Activated CD8-positive, alpha-beta memory T cell treated with anti-CD3 and anti-CD28 coated beads, Interleukin-2, amount 10 ng/mL, durations not matched to agents 7 days and 5 days (primary cell): ENCODE measurements around the gene PICALM. TPM values are rescaled to one million over a fixed set of nuclear protein-coding genes. Genes with fewer than 3 reads are reported as not detected.

Experiments used
- ATAC-seq: fragments of 150-1000 bp; cut with Tn5 transposase; one replicate; pipeline ENCODE4 v1.10.0; 2021; ENCODE audit warnings: moderate library complexity
- CTCF ChIA-PET: fragments of 350-600 bp; sonication (Branson Sonifier 250); formaldehyde crosslinking; loops from one replicate; lab custom pipeline; 2021; ENCODE audit warnings: antibody characterized with exemption; lab: Charles Lee
- DNase-seq: peaks from one replicate; pipeline ENCODE4 v3.0.0-alpha.2; 2020
- H3K27ac Mint-ChIP-seq: one replicate; pipeline ENCODE4 v1.8.0; 2021; ENCODE audit warnings: mild to moderate bottlenecking, mixed read lengths
- H3K27me3 Mint-ChIP-seq: one replicate; pipeline ENCODE4 v1.8.0; 2021; ENCODE audit warnings: mixed read lengths
- H3K36me3 Mint-ChIP-seq: one replicate; pipeline ENCODE4 v1.8.0; 2021; ENCODE audit warnings: mild to moderate bottlenecking, mixed read lengths
- H3K4me1 Mint-ChIP-seq: one replicate; pipeline ENCODE4 v1.8.0; 2021; ENCODE audit warnings: mixed read lengths
- H3K4me3 Mint-ChIP-seq: one replicate; pipeline ENCODE4 v1.8.0; 2021; ENCODE audit warnings: mild to moderate bottlenecking, moderate library complexity, mixed read lengths
- H3K9me3 Mint-ChIP-seq: one replicate; pipeline ENCODE4 v1.8.0; 2022; ENCODE audit warnings: low read depth, mixed read lengths
- total RNA-seq, 2 experiments: library from RNA; stranded (reverse); gene quantifications; one replicate each; pipeline ENCODE4 v1.2.3, GENCODE V29; 2021

Gene PICALM
- total RNA-seq, 2 experiments from 2014 or later, result 123 to 166 TPM

- CTCF ChIA-PET, result interaction anchor here (0.7 kb wide), 1 partner anchor 96 kb away, joined by 3 read pairs; the partner anchor contains the start of gene CCDC83
- Mint-ChIP-seq H3K4me3 (no peak overlapping the region), H3K27ac (peak overlapping the region; percentile 56), H3K36me3 (peaks cover 37% of the 10 kb centered on the region), H3K27me3 (no peaks in the 10 kb centered on the region), H3K4me1 (peaks cover 46% of the 10 kb centered on the region), H3K9me3 (peaks cover 13% of the 10 kb centered on the region)
- ATAC-seq (no peak), DNase-seq (no peak)
Observed at GRCh38 chr11:85950317-85951048, 118.4 kb downstream of the PICALM start.

GRCh38 chr11:85949798-85950197, 119.1 kb downstream of the PICALM start:
- Mint-ChIP-seq H3K4me3 (no peak overlapping the region), H3K9me3 (peaks cover 14% of the 10 kb centered on the region), H3K27ac (no peak overlapping the region), H3K36me3 (peaks cover 39% of the 10 kb centered on the region), H3K4me1 (peaks cover 48% of the 10 kb centered on the region), H3K27me3 (no peaks in the 10 kb centered on the region)
- ATAC-seq (no peak), DNase-seq (no peak)
- CTCF ChIA-PET, result interaction anchor here (1.0 kb wide), 1 partner anchor 12 kb away, joined by 3 read pairs; no protein-coding TSS in a partner anchor

GRCh38 chr11:85948884-85949283, 120.0 kb downstream of the PICALM start:
- Mint-ChIP-seq H3K27me3 (no peaks in the 10 kb centered on the region), H3K4me1 (peaks cover 48% of the 10 kb centered on the region), H3K36me3 (peaks cover 33% of the 10 kb centered on the region), H3K27ac (peak overlapping the region; percentile 33), H3K4me3 (no peak overlapping the region), H3K9me3 (peaks cover 15% of the 10 kb centered on the region)
- DNase-seq (no peak), ATAC-seq (peak; percentile 12)
- CTCF ChIA-PET, result interaction anchor here (0.6 to 1.0 kb wide), 2 partner anchors 12 to 71 kb away, joined by 3 read pairs; no protein-coding TSS in a partner anchor

GRCh38 chr11:85947431-85948272, 121.2 kb downstream of the PICALM start:
- DNase-seq, result peak; percentile 49

GRCh38 chr11:85946221-85946620, 122.7 kb downstream of the PICALM start:
- peaks cover 17% of the 10 kb centered on the region for H3K36me3 Mint-ChIP-seq
- peaks cover 13% of the 10 kb centered on the region for H3K9me3 Mint-ChIP-seq
- ATAC-seq (no peak), DNase-seq (no peak)
- no peak overlapping the region for H3K27ac Mint-ChIP-seq
- CTCF ChIA-PET, result interaction anchor here (1.2 kb wide), 1 partner anchor 11 kb away, joined by 4 read pairs; no protein-coding TSS in a partner anchor
- no peak overlapping the region for H3K4me3 Mint-ChIP-seq
- H3K4me1 Mint-ChIP-seq, result peaks cover 47% of the 10 kb centered on the region
- H3K27me3 Mint-ChIP-seq, result no peaks in the 10 kb centered on the region

More at GRCh38 chr11:85947431-85948272, 121.2 kb downstream of the PICALM start:
- CTCF ChIA-PET, result interaction anchor here (0.7 to 1.2 kb wide), 2 partner anchors 15 to 246 kb away, joined by 3 read pairs; no protein-coding TSS in a partner anchor
- H3K27me3 Mint-ChIP-seq, result no peaks in the 10 kb centered on the region
- peaks cover 48% of the 10 kb centered on the region for H3K4me1 Mint-ChIP-seq
- peak; percentile 72 for ATAC-seq
- H3K4me3 Mint-ChIP-seq, result no peak overlapping the region
- H3K9me3 Mint-ChIP-seq, result peaks cover 13% of the 10 kb centered on the region
- peak overlapping the region; percentile 80 for H3K27ac Mint-ChIP-seq
- H3K36me3 Mint-ChIP-seq, result peaks cover 22% of the 10 kb centered on the region

GRCh38 chr11:85945788-85946187, 123.1 kb downstream of the PICALM start:
- Mint-ChIP-seq H3K36me3 (peaks cover 15% of the 10 kb centered on the region), H3K27me3 (no peaks in the 10 kb centered on the region), H3K27ac (peak overlapping the region; percentile 26), H3K9me3 (peaks cover 13% of the 10 kb centered on the region), H3K4me3 (no peak overlapping the region), H3K4me1 (peaks cover 45% of the 10 kb centered on the region)
- no peak for DNase-seq
- ATAC-seq, result no peak
- CTCF ChIA-PET, result interaction anchor here (1.2 kb wide), 1 partner anchor 11 kb away, joined by 4 read pairs; no protein-coding TSS in a partner anchor

GRCh38 chr11:85945296-85945695, 123.6 kb downstream of the PICALM start:
- H3K4me3 Mint-ChIP-seq, result no peak overlapping the region
- no peak overlapping the region for H3K27ac Mint-ChIP-seq
- ATAC-seq (no peak), DNase-seq (no peak)
- no peaks in the 10 kb centered on the region for H3K27me3 Mint-ChIP-seq
- H3K9me3 Mint-ChIP-seq, result peaks cover 10% of the 10 kb centered on the region
- peaks cover 13% of the 10 kb centered on the region for H3K36me3 Mint-ChIP-seq
- CTCF ChIA-PET, result no interaction called here
- peaks cover 43% of the 10 kb centered on the region for H3K4me1 Mint-ChIP-seq

- Mint-ChIP-seq H3K36me3 (peaks cover 16% of the 10 kb centered on the region), H3K27ac (no peak overlapping the region), H3K4me1 (peaks cover 28% of the 10 kb centered on the region), H3K9me3 (peaks cover 10% of the 10 kb centered on the region), H3K4me3 (no peak overlapping the region), H3K27me3 (no peaks in the 10 kb centered on the region)
- peak; percentile 55 for DNase-seq
- peak; percentile 40 for ATAC-seq
- CTCF ChIA-PET, result no interaction called here
Observed at GRCh38 chr11:85941380-85941973, 127.4 kb downstream of the PICALM start.

- H3K36me3 Mint-ChIP-seq, result peaks cover 9% of the 10 kb centered on the region
- CTCF ChIA-PET, result interaction anchor here (0.7 to 2.2 kb wide), 2 partner anchors 20 to 84 kb away, joined by 3 to 6 read pairs; partner anchors contain the start of gene CCDC83
- H3K27me3 Mint-ChIP-seq, result no peaks in the 10 kb centered on the region
- ATAC-seq (peak; percentile 70), DNase-seq (no peak)
- H3K4me3 Mint-ChIP-seq, result no peak overlapping the region
- peaks cover 3% of the 10 kb centered on the region for H3K9me3 Mint-ChIP-seq
- peaks cover 16% of the 10 kb centered on the region for H3K4me1 Mint-ChIP-seq
- H3K27ac Mint-ChIP-seq, result no peak overlapping the region
Observed at GRCh38 chr11:85939099-85940015, 129.5 kb downstream of the PICALM start.

- H3K36me3 Mint-ChIP-seq, result peaks cover 9% of the 10 kb centered on the region
- peaks cover 16% of the 10 kb centered on the region for H3K4me1 Mint-ChIP-seq
- no peaks in the 10 kb centered on the region for H3K27me3 Mint-ChIP-seq
- ATAC-seq (no peak), DNase-seq (no peak)
- H3K27ac Mint-ChIP-seq, result no peak overlapping the region
- CTCF ChIA-PET, result interaction anchor here (2.2 kb wide), 1 partner anchor 82 kb away, joined by 6 read pairs; the partner anchor contains the start of gene CCDC83
- H3K9me3 Mint-ChIP-seq, result peaks cover 3% of the 10 kb centered on the region
- H3K4me3 Mint-ChIP-seq, result no peak overlapping the region
Observed at GRCh38 chr11:85937835-85938234, 131.0 kb downstream of the PICALM start.

- H3K36me3 Mint-ChIP-seq, result peaks cover 9% of the 10 kb centered on the region
- H3K9me3 Mint-ChIP-seq, result peaks cover 3% of the 10 kb centered on the region
- no peak overlapping the region for H3K4me3 Mint-ChIP-seq
- H3K27me3 Mint-ChIP-seq, result no peaks in the 10 kb centered on the region
- DNase-seq (no peak), ATAC-seq (no peak)
- H3K4me1 Mint-ChIP-seq, result peaks cover 16% of the 10 kb centered on the region
- peak overlapping the region; percentile 40 for H3K27ac Mint-ChIP-seq
- CTCF ChIA-PET, result no interaction called here
Observed at GRCh38 chr11:85935751-85936150, 133.1 kb downstream of the PICALM start.

GRCh38 chr11:85934596-85935169, 134.2 kb downstream of the PICALM start:
- Mint-ChIP-seq H3K4me1 (peaks cover 11% of the 10 kb centered on the region), H3K4me3 (no peak overlapping the region), H3K36me3 (peaks cover 9% of the 10 kb centered on the region), H3K9me3 (peaks cover 3% of the 10 kb centered on the region), H3K27ac (no peak overlapping the region), H3K27me3 (peaks cover 7% of the 10 kb centered on the region)
- CTCF ChIA-PET, result no interaction called here
- ATAC-seq, result no peak
- DNase-seq, result no peak
